NCI-H82 (cell line): ENCODE data around the gene TEKT2.

ENCODE experiments used
- DNase-seq: peaks from one replicate; lab custom pipeline; 2025; lab: John Stamatoyannopoulos, UW

Gene TEKT2

GRCh38 chr1:36106269-36106668, 22.4 kb downstream of the TEKT2 start:
- no peak for DNase-seq

GRCh38 chr1:36107394-36107793, 23.5 kb downstream of the TEKT2 start:
- no peak for DNase-seq

- DNase-seq = no peak
Measured at GRCh38 chr1:36108314-36108713, 24.4 kb downstream of the TEKT2 start.

GRCh38 chr1:36109041-36109679, 25.3 kb downstream of the TEKT2 start:
- no peak for DNase-seq

GRCh38 chr1:36111151-36111550, 27.3 kb downstream of the TEKT2 start:
- no peak for DNase-seq

GRCh38 chr1:36112823-36113222, 28.9 kb downstream of the TEKT2 start:
- DNase-seq = no peak

- DNase-seq = no peak
Measured at GRCh38 chr1:36114371-36114770, 30.5 kb downstream of the TEKT2 start.

GRCh38 chr1:36115200-36115669, 31.3 kb downstream of the TEKT2 start:
- DNase-seq = peak; percentile 11

GRCh38 chr1:36115931-36116330, 32.0 kb downstream of the TEKT2 start:
- no peak for DNase-seq

- no peak for DNase-seq
Measured at GRCh38 chr1:36116901-36117300, 33.0 kb downstream of the TEKT2 start.

- DNase-seq = peak; percentile 76
Measured at GRCh38 chr1:36118447-36119204, 34.7 kb downstream of the TEKT2 start.

GRCh38 chr1:36119456-36119855, 35.6 kb downstream of the TEKT2 start:
- no peak for DNase-seq

GRCh38 chr1:36122062-36123030, 38.5 kb downstream of the TEKT2 start:
- DNase-seq = no peak

GRCh38 chr1:36123356-36123755, 39.5 kb downstream of the TEKT2 start:
- no peak for DNase-seq

- no peak for DNase-seq
Measured at GRCh38 chr1:36124404-36125128, 40.7 kb downstream of the TEKT2 start.

- peak; percentile 14 for DNase-seq
Measured at GRCh38 chr1:36125129-36125991, 41.5 kb downstream of the TEKT2 start, which contains the start of gene COL8A2. TSS of gene COL8A2 (minus strand) at chr1:36125222. CDS start at chr1:36100242, 24,980 bp downstream.

GRCh38 chr1:36126005-36126716, 42.3 kb downstream of the TEKT2 start:
- DNase-seq = no peak

GRCh38 chr1:36126797-36127500, 43.1 kb downstream of the TEKT2 start:
- no peak for DNase-seq
